Effector memory CD4-positive, alpha-beta T cell (primary cell): ENCODE data around the gene HDAC7.

ENCODE experiments used
- DNase-seq, 3 donors: peaks; one replicate each; pipeline ENCODE4 v3.0.0-alpha.2; 2020
- H3K27ac ChIP-seq: 2 replicates; pipeline ENCODE4 v1.7.0; 2013; ENCODE audit warnings: mild to moderate bottlenecking, low read length, moderate library complexity; ENCODE audit not compliant: insufficient read depth, poor library complexity, severe bottlenecking
- H3K27me3 ChIP-seq: replicated peaks from 2 replicates; pipeline ENCODE4 v1.7.0; 2013; ENCODE audit warnings: mild to moderate bottlenecking, low read length; ENCODE audit not compliant: insufficient read depth, control insufficient read depth, poor library complexity, severe bottlenecking
- H3K36me3 ChIP-seq: 2 replicates; pipeline ENCODE4 v1.7.0; 2013; ENCODE audit warnings: mild to moderate bottlenecking, low read length, moderate library complexity; ENCODE audit not compliant: control insufficient read depth, insufficient read depth
- H3K4me1 ChIP-seq: 2 replicates; pipeline ENCODE4 v1.7.0; 2013; ENCODE audit warnings: low read length, mild to moderate bottlenecking; ENCODE audit not compliant: control insufficient read depth, insufficient read depth, poor library complexity, severe bottlenecking
- H3K4me3 ChIP-seq: 2 replicates; pipeline ENCODE4 v1.7.0; 2013; ENCODE audit warnings: low read length, low read depth, mild to moderate bottlenecking; ENCODE audit not compliant: insufficient read depth, poor library complexity, severe bottlenecking
- H3K9me3 ChIP-seq: 2 replicates; pipeline ENCODE4 v1.7.0; 2013; ENCODE audit warnings: mild to moderate bottlenecking, low read length, moderate library complexity; ENCODE audit not compliant: control insufficient read depth

HDAC7 gene

DNA sequence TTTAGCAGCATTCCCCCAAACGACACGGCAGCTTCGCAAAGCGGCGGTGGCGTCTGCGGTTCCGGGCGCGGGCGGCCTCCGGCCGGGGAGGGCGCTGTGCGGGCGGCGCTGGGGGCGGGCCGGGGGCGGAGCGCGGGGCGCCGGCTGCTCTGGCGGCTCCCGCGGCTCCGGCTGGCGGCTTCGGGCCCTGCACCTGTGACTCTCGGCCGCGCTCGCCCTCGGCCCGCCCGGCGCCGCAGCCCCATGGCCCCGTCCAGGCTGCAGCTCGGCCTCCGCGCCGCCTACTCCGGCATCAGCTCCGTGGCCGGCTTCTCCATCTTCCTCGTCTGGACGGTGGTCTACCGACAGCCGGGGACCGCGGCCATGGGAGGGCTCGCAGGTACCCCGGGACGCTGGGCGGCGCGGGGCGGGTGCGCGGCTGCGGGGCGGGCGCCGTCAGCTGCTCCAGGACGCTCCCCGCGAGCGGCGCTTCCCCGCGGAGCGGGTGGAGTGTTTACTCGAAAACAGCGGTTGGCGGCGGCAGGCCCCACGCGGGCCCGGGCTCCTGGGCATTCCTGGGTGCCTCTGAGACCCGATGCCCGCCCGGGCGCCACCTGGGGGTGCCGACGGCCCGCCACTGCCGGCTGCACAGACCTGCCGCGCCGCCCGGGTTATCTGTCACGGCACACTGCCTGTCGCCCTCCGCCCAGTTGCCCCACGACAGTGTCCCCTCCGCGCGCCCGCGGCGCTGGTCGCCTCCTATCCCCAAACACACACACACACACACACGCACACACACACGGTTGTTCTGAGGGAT, 46.4 kb downstream of the HDAC7 start, which contains the start of gene SLC48A1:
Gene SLC48A1, plus strand, starts transcription at position 177 of the 796 bp plus-strand sequence. Its CDS starts 67 bp downstream, at position 244.
- peak; percentile 60 to 65 (median 64) for DNase-seq
- H3K9me3 ChIP-seq, result no peaks in the 10 kb centered on the region
- peaks cover 9% of the 10 kb centered on the region for H3K4me1 ChIP-seq
- no peaks in the 10 kb centered on the region for H3K36me3 ChIP-seq
- H3K27me3 ChIP-seq, result no peaks in the 10 kb centered on the region
- H3K27ac ChIP-seq, result peak within 1 kb of the TSS; percentile 59
- H3K4me3 ChIP-seq, result peak within 1 kb of the TSS; percentile 66

- H3K4me1 ChIP-seq, result peaks cover 9% of the 10 kb centered on the region
- H3K4me3 ChIP-seq, result peak overlapping the region; percentile 38
Observed at GRCh38 chr12:47772738-47773061, 47.0 kb downstream of the HDAC7 start.

DNA sequence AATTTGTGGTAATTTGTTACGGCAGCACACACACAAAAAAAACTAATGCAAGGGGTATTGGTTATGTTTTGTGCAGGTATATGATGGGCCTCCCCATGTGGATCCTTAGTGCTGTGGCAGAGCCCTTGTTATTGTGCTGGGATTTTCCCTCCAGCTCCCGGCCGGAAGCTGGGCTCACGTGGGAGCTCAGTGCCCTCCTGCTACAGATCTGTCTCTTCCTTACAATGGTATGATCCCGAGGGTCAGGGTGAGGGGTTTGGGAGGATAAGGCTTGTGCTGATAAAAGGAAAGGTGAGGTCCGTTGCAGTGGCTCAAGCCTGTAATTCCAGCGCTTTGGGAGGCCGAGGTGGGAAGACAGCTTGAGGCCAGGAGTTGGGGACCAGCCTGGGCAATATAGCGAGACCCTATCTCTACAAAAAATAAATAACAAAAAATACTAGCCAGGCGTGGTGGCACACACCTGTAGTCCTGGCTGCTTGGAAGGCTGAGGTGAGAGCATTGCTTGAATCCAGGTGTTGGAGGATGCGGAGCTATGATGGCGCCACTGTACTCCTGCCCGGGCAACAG, 47.5 kb downstream of the HDAC7 start:
- Histone ChIP-seq H3K4me1 (peaks cover 9% of the 10 kb centered on the region), H3K36me3 (no peaks in the 10 kb centered on the region), H3K27ac (no peak overlapping the region), H3K4me3 (peak overlapping the region; percentile 38), H3K9me3 (no peaks in the 10 kb centered on the region), H3K27me3 (no peaks in the 10 kb centered on the region)
- DNase-seq, result no peak

More at GRCh38 chr12:47772738-47773061, 47.0 kb downstream of the HDAC7 start:
- Histone ChIP-seq H3K27ac (no peak overlapping the region), H3K36me3 (no peaks in the 10 kb centered on the region), H3K9me3 (no peaks in the 10 kb centered on the region), H3K27me3 (no peaks in the 10 kb centered on the region)
- DNase-seq, result no peak

DNA sequence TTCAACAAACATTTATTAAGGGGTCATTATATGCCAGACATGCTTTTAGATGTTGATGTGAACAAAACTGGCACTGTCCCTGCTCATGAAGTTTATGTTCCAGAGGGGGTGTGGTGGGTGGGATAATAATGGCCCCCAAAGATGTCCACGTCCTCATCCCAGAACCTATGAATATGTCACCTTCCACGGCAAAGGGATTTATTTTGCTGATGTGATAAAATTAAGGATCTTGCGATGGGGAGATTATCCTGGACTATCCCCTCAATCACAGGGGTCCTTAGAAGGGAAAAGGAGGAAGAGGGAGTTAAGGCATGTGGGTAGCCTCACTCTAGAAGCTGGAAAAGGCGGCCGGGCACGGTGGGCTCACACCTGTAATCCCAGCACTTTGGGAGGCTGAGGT, 48.4 kb downstream of the HDAC7 start:
- Histone ChIP-seq H3K9me3 (no peaks in the 10 kb centered on the region), H3K36me3 (no peaks in the 10 kb centered on the region), H3K27ac (no peak overlapping the region), H3K4me3 (no peak overlapping the region), H3K4me1 (peaks cover 10% of the 10 kb centered on the region), H3K27me3 (no peaks in the 10 kb centered on the region)
- no peak for DNase-seq

GRCh38 chr12:47770086-47770726, 49.5 kb downstream of the HDAC7 start:
- H3K36me3 ChIP-seq, result no peaks in the 10 kb centered on the region
- peaks cover 13% of the 10 kb centered on the region for H3K4me1 ChIP-seq
- H3K4me3 ChIP-seq, result no peak overlapping the region
- H3K27me3 ChIP-seq, result no peaks in the 10 kb centered on the region
- H3K9me3 ChIP-seq, result no peaks in the 10 kb centered on the region
- no peak overlapping the region for H3K27ac ChIP-seq
- DNase-seq, result no peak

- H3K4me1 ChIP-seq, result peaks cover 13% of the 10 kb centered on the region
- no peak overlapping the region for H3K4me3 ChIP-seq
- H3K27ac ChIP-seq, result no peak overlapping the region
- DNase-seq, result no peak
- H3K9me3 ChIP-seq, result no peaks in the 10 kb centered on the region
- no peaks in the 10 kb centered on the region for H3K27me3 ChIP-seq
- H3K36me3 ChIP-seq, result no peaks in the 10 kb centered on the region
Observed at GRCh38 chr12:47769234-47770085, 50.2 kb downstream of the HDAC7 start.

- no peak overlapping the region for H3K27ac ChIP-seq
- H3K4me3 ChIP-seq, result no peak overlapping the region
- no peaks in the 10 kb centered on the region for H3K27me3 ChIP-seq
- no peaks in the 10 kb centered on the region for H3K36me3 ChIP-seq
- DNase-seq, result no peak
- no peaks in the 10 kb centered on the region for H3K9me3 ChIP-seq
- peaks cover 3% of the 10 kb centered on the region for H3K4me1 ChIP-seq
Observed at GRCh38 chr12:47768323-47768811, 51.3 kb downstream of the HDAC7 start.

- H3K4me1 ChIP-seq, result peaks cover 3% of the 10 kb centered on the region
- no peaks in the 10 kb centered on the region for H3K9me3 ChIP-seq
- H3K27me3 ChIP-seq, result no peaks in the 10 kb centered on the region
- H3K4me3 ChIP-seq, result no peak overlapping the region
- H3K27ac ChIP-seq, result no peak overlapping the region
- no peaks in the 10 kb centered on the region for H3K36me3 ChIP-seq
- peak; percentile 46 to 56 (median 46) for DNase-seq
Observed at GRCh38 chr12:47767216-47767724, 52.4 kb downstream of the HDAC7 start.

DNA sequence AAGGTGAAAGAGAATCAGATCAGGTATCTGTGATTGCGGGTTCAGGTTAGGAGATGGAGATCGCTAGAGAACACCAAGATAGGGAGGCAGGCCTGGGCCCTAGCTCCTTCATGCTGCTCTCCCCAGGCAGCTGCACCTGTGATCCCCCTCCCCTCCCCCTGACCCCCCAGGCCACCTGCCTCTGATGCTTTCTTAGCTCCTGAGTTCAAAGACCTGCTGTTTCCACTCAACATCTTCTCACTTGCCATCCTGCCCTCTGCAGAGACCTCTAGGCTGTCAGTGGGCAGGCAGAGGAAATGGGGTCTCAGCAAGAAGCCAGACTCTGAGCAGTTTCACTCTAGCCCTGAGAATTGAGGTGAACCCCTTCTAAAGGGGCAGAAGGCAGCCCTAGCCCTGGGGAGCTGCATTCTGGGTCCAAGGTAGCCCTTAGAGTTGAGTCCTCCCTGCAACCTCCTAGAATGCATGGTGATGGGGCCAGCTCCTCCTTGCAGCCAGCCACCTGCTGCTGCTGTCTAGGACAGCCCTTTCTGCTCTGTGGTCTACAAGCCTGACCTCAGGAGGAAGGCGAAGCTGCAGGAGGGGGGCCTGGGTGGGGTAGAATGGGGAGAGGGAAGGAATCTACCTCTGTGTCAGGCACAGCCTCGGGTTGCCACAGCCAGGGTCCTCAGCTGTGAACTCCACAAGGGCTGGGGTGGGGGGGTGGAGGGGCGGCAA, 53.0 kb downstream of the HDAC7 start:
- Histone ChIP-seq H3K36me3 (no peaks in the 10 kb centered on the region), H3K27ac (peak overlapping the region; percentile 18), H3K27me3 (no peaks in the 10 kb centered on the region), H3K9me3 (no peaks in the 10 kb centered on the region), H3K4me1 (peaks cover 3% of the 10 kb centered on the region), H3K4me3 (no peak overlapping the region)
- DNase-seq, result no peak
